Endothelial cell of umbilical vein (primary cell): ENCODE measurements around the gene PELI2. TPM values are rescaled to one million over a fixed set of nuclear protein-coding genes. Genes with fewer than 3 reads are reported as not detected.

Experiments used
- BruUV-seq: library from RNA; stranded (reverse); fragments of 400-500 nt; replicated peaks from 2 replicates; lab custom pipeline; 2021; lab: Mats Ljungman, UMichigan
- CTCF ChIA-PET: fragments of 300-600, 350-600 bp; sonication (Branson Sonifier 250); formaldehyde crosslinking; loops from one replicate; lab custom pipeline; 2021; ENCODE audit warnings: antibody characterized with exemption, inconsistent platforms; lab: Charles Lee
- POLR2A ChIA-PET: fragments of 300-600, 350-600 bp; sonication (Branson Sonifier 250); formaldehyde crosslinking; loops from one replicate; lab custom pipeline; 2021; ENCODE audit warnings: antibody characterized with exemption, inconsistent platforms; lab: Charles Lee
- DNase-seq: peaks from one replicate; pipeline ENCODE4 v3.0.0-alpha.2; 2011; ENCODE audit warnings: low read depth, low spot score
- FAIRE-seq: peaks from 2 replicates; lab custom pipeline; 2011; peaks lifted over from hg19 to GRCh38; lab: Jason Lieb, UNC
- H2AFZ ChIP-seq: 2 replicates; pipeline ENCODE4 v1.6.0; 2012; ENCODE audit warnings: low read depth, low read length, control low read depth, inconsistent platforms
- H3K27ac ChIP-seq: 2 replicates; pipeline ENCODE4 v1.5.1; 2011; ENCODE audit warnings: low read depth, mild to moderate bottlenecking, control low read depth, low read length, moderate library complexity; ENCODE audit not compliant: insufficient read depth
- H3K27me3 ChIP-seq, 2 experiments: 2 replicates each; pipeline versions ENCODE4 v1.6.0 to v1.6.1; 2011; ENCODE audit warnings: low read length in 2 of 2, mixed read lengths in 1 of 2; ENCODE audit not compliant: control insufficient read depth in 2 of 2, insufficient read depth in 2 of 2
- H3K36me3 ChIP-seq, 2 experiments: 2 replicates in 1 of 2; 3 replicates in 1 of 2; pipeline ENCODE4 v1.5.1; 2011; ENCODE audit warnings: low read length in 2 of 2, mild to moderate bottlenecking in 1 of 2, moderate library complexity in 1 of 2; ENCODE audit not compliant: control insufficient read depth in 2 of 2, insufficient read depth in 2 of 2; ENCODE audit errors: extremely low read depth in 1 of 2
- H3K4me1 ChIP-seq: 3 replicates; pipeline ENCODE4 v1.5.1; 2011; ENCODE audit warnings: mild to moderate bottlenecking, low read length; ENCODE audit not compliant: control insufficient read depth, insufficient read depth; ENCODE audit errors: extremely low read depth
- H3K4me2 ChIP-seq: 2 replicates; pipeline ENCODE4 v1.6.1; 2011; ENCODE audit warnings: low read length, control low read depth, mixed read lengths; ENCODE audit not compliant: insufficient read depth
- H3K4me3 ChIP-seq, 3 experiments: fragments of 200-600 bp in 1 of 3; sonication (generic), shearing (Covaris generic) in 1 of 3; replicated peaks in 1 of 3; 2 replicates each; pipeline ENCODE4 v1.5.1; 2011 to 2016; ENCODE audit warnings: control low read depth in 3 of 3, low read length in 3 of 3, mild to moderate bottlenecking in 2 of 3, inconsistent platforms in 1 of 3, low read depth in 1 of 3, moderate library complexity in 1 of 3; ENCODE audit not compliant: insufficient read depth in 1 of 3
- H3K79me2 ChIP-seq: 2 replicates; pipeline ENCODE4 v1.6.0; 2012; ENCODE audit warnings: low read length, inconsistent platforms; ENCODE audit not compliant: control insufficient read depth, insufficient read depth
- H3K9ac ChIP-seq: replicated peaks from 2 replicates; pipeline ENCODE3; 2011; ENCODE audit warnings: low read length, control low read depth; ENCODE audit not compliant: insufficient read depth; ENCODE audit errors: extremely low read depth
- H3K9me1 ChIP-seq: replicated peaks from 3 replicates; pipeline ENCODE4 v1.6.0; 2011; ENCODE audit warnings: mild to moderate bottlenecking, low read length; ENCODE audit not compliant: control insufficient read depth, insufficient read depth; ENCODE audit errors: extremely low read depth
- H3K9me3 ChIP-seq: replicated peaks from 2 replicates; pipeline ENCODE4 v1.5.1; 2012; ENCODE audit warnings: low read length, inconsistent platforms; ENCODE audit not compliant: control insufficient read depth, insufficient read depth
- H4K20me1 ChIP-seq: replicated peaks from 2 replicates; pipeline ENCODE3; 2011; ENCODE audit warnings: mild to moderate bottlenecking, low read length; ENCODE audit not compliant: control insufficient read depth, insufficient read depth; ENCODE audit errors: extremely low read depth
- CTCF ChIP-seq, 2 donors: IDR thresholded peaks; 1 replicate in 1 of 2; 2 replicates in 1 of 2; pipeline ENCODE4 v1.5.1; 2011; ENCODE audit warnings: low read length in 2 of 2, mild to moderate bottlenecking in 2 of 2, moderate library complexity in 2 of 2, control low read depth in 1 of 2, inconsistent platforms in 1 of 2, low read depth in 1 of 2; ENCODE audit not compliant: insufficient read depth in 1 of 2; ENCODE audit errors: extremely low read depth in 1 of 2
- EZH2 ChIP-seq: IDR thresholded peaks from 2 replicates; pipeline ENCODE4 v1.6.1; 2012; ENCODE audit warnings: borderline replicate concordance, low read depth, mild to moderate bottlenecking, moderate library complexity, low read length, inconsistent platforms; ENCODE audit not compliant: severe bottlenecking
- FOS ChIP-seq: IDR thresholded peaks from 2 replicates; pipeline ENCODE4 v1.6.1; 2011; ENCODE audit warnings: mild to moderate bottlenecking, low read length, moderate library complexity, borderline replicate concordance; ENCODE audit not compliant: insufficient read depth
- GATA2 ChIP-seq: IDR thresholded peaks from 2 replicates; pipeline ENCODE4 v1.7.0; 2011; ENCODE audit warnings: low read depth, mild to moderate bottlenecking, moderate library complexity, mixed read lengths, low read length; ENCODE audit not compliant: insufficient read length, insufficient read depth
- JUN ChIP-seq: IDR thresholded peaks from 2 replicates; pipeline ENCODE4 v1.6.1; 2011; ENCODE audit warnings: borderline replicate concordance, low read depth; ENCODE audit not compliant: insufficient read length, insufficient read depth
- MAX ChIP-seq: IDR thresholded peaks from 2 replicates; pipeline ENCODE4 v1.6.1; 2011; ENCODE audit not compliant: insufficient read depth, insufficient read length
- MYC ChIP-seq: IDR thresholded peaks from one replicate; pipeline ENCODE4 v1.6.1; 2011; ENCODE audit warnings: mild to moderate bottlenecking, low read depth, low read length
- POLR2A ChIP-seq: IDR thresholded peaks from 2 replicates; pipeline ENCODE4 v1.6.1; 2012; ENCODE audit warnings: low read depth, mild to moderate bottlenecking, control low read depth, low read length
- POLR2AphosphoS5 ChIP-seq: IDR thresholded peaks from 2 replicates; pipeline ENCODE4 v1.6.1; 2012; ENCODE audit warnings: low read depth, mild to moderate bottlenecking, control low read depth, low read length, moderate library complexity; ENCODE audit not compliant: insufficient read depth
- dilution Hi-C: fragments of 300-500 bp; cut with MboI; formaldehyde crosslinking; loops from one replicate; pipeline ENCODE4 v1.15.0; 2019; ENCODE audit warnings: low sequenced_read_pairs; ENCODE audit not compliant: extremely low pct_ligation_motif_present
- intact Hi-C: fragments of 100-400 bp; cut with micrococcal nuclease; formaldehyde crosslinking; loops from one replicate; pipeline ENCODE4 v1.10.0; 2022
- polyA plus RNA-seq, 4 experiments: library from polyadenylated mRNA; depleted of rRNA in 3 of 4; stranded (reverse) in 3 of 4; unstranded in 1 of 4; fragments of >200 nt; gene quantifications; 2 replicates each; pipeline versions ENCODE4 v1.2.1 to v1.2.3, GENCODE V29; 2011 to 2012; ENCODE audit warnings: missing spikeins in 1 of 4
- total RNA-seq: library from RNA; stranded (reverse); gene quantifications from 2 replicates; pipeline ENCODE4 v1.2.3, GENCODE V29; 2021

Gene PELI2
- total and polyA plus RNA-seq, 2 donors (not counting 3 experiments of a cell fraction or from before 2014, with no cell fraction given) = 11.5 to 13.0 TPM

GRCh38 chr14:56217380-56218045, 99.3 kb downstream of the PELI2 start:
- TF ChIP-seq MAX (no peak), MYC (no peak), FOS (no peak), JUN (no peak), CTCF (IDR thresholded peaks at IDR 0.05; ENCODE audit: extremely low read depth in 1 of 2, insufficient read depth in 1 of 2, low read depth in 1 of 2, low read length in 2 of 2) (no peak), EZH2 (no peak), GATA2 (no peak), POLR2A (no peak), POLR2AphosphoS5 (no peak)
- no peak overlapping the region for H3K4me2 ChIP-seq

More at GRCh38 chr14:56217380-56218045, 99.3 kb downstream of the PELI2 start:
- intact Hi-C loops = no loop called here
- H3K4me1 ChIP-seq = peaks cover 10% of the 10 kb centered on the region
- no peak overlapping the region for H3K27ac ChIP-seq
- H3K9me3 ChIP-seq = no peaks in the 10 kb centered on the region
- no peaks in the 10 kb centered on the region for H3K27me3 ChIP-seq
- no peak overlapping the region for H3K9ac ChIP-seq
- CTCF ChIA-PET = interaction anchor here (0.8 to 2.0 kb wide), 2 partner anchors 10 to 32 kb away, joined by 3 to 4 read pairs; no protein-coding TSS in a partner anchor
- H3K9me1 ChIP-seq = no peaks in the 10 kb centered on the region
- no peaks in the 10 kb centered on the region for H4K20me1 ChIP-seq
- dilution Hi-C loops = no loop called here
- H2AFZ ChIP-seq = no peak overlapping the region
- BruUV-seq = no TSS peak
- no peaks in the 10 kb centered on the region for H3K36me3 ChIP-seq
- H3K79me2 ChIP-seq = no peaks in the 10 kb centered on the region
- POLR2A ChIA-PET = no interaction called here
- DNase-seq (no peak), FAIRE-seq (no peak)
- no peak overlapping the region for H3K4me3 ChIP-seq
